Glomerular visceral epithelial cell (primary cell): ENCODE measurements around the gene LRRN1.
"Not testable (repeated sequence)": the region's sequence is repeated elsewhere in the genome, so short reads cannot be mapped to it uniquely, and the experiment has no call there.

Experiments
- DNase-seq: peaks from one replicate; pipeline ENCODE4 v3.0.0-alpha.2; 2016; ENCODE audit errors: extremely low spot score

Gene LRRN1

DNA sequence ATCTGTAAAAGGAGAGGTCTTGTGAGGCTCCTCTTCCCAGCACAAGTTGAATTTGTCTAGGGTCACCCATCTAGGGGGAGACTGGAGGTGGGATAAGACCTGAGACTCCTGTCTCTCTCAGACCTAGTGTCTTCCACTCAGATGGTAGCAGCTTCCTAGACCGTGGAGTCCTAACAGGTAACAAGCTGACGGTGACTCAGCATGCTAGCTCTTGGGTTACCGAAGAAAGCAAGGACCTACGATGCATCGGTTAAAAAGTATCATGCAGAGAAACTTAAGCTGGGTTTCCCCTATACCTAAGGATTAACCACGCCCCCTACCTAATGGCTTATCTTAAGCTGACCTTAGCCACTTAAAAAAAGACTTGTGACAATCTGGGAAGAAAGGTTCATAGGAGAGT is 7.6 kb downstream of the LRRN1 start:
- no peak for DNase-seq

DNA sequence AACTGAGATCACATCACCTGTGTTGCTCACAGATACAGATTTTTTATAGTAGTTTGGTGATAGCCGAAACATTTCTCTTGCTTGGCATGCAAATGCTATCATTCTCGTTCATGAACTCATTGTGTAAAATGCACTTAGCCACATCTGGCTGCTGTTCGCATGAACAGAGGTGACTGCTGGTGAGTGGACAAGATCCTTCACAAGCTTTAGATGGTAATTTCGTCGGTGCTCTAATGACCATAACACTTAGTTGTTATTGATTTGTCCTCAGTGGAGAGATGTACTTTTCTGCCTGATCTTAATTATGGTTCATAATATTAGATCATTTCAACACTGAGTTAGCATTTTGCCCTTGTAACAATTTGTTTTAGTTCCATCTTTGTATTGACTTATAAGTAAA is 13.8 kb downstream of the LRRN1 start:
- no peak for DNase-seq

DNA sequence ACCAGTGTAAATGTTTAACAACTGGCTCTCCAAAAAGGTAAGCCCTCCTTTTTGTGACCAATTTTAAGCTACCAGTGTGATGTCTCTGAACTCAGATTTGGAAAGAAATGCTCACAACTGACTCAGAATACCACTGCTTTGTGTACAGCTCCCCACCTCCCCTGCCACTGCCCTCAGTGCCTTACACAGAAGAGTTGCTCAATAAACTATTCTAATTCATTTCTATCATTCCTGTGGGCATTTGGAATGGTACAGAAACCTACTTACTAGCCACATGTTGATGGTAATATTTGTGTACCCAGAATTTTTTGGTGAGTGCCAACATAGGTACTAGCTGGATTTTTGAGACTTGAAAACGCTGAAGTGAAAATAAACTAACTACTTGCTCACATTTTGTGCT is 16.0 kb downstream of the LRRN1 start:
- DNase-seq, result no peak

DNA sequence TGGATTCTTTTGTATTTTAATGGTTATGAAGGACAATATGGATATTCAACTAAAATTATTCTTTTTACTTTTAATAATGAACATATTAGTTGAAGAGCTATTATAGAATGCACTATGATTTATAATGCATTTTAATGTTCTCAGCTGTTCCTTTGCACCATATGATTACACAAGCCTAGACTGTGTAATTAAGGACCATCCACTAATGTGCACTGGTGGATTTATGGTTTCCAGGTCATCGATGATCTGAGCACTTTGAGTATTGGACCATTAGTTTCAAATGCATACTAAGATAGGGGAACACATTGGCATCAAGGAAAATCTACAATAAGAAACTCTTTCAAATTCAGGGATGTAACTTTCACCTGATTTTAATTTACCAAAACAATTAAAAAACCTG is 16.8 kb downstream of the LRRN1 start:
- no peak for DNase-seq

DNA sequence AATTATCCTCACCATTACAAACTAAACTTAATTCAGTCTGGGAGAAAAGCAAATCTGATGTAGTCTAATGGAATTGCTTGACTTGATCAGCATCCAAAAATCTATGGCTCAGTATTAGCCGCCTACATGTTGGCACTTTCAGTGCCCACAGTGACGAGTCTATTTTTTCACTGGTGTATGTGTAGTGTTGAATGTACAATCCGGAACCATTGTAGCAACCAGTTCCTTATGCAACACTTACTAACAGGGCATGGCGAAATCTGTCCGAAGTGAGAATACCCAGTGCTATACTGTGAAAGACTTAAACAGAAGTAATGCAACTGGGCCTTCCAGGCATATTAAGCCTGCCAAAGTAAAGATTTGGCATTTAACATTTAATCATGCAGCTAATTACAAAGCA is 18.6 kb downstream of the LRRN1 start:
- no peak for DNase-seq

DNA sequence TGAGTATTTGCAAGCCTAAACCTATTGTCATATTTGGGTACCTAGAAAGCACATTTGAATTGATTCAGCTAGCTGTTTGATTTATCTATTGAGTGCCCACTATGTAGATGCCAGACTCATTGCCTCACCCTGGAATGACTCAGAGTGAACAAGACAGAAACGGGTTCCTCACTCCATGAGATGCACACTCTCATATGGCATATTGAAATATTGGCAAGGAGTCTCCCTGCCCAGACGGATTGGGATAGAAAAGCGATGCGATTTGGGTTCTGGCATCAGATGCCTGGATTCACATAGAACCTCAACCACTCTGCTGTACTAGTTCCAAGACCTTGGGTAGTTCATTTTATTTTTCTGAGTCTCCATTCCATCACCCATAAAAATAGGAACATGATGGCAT is 22.5 kb downstream of the LRRN1 start:
- DNase-seq, result no peak

DNA sequence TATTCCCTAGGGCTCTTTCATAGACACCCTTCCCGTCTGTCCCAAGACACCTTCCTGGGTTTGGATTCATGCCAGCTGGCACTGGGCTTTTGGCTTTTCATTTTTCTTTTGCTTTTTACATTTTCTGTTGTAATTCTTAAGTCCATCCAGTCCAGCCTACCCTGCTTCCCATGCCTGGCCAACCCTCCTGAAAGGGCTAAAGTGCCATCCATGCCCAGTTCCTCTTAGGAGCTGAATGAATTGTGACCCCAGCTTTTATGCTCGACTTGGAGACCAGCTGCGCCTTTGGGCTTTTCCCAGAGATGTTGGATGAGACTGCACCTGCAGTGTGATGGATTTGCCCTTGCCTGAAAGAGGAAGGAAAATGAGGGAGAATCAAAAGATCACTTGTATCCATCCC is 25.8 kb downstream of the LRRN1 start:
- no peak for DNase-seq

DNA sequence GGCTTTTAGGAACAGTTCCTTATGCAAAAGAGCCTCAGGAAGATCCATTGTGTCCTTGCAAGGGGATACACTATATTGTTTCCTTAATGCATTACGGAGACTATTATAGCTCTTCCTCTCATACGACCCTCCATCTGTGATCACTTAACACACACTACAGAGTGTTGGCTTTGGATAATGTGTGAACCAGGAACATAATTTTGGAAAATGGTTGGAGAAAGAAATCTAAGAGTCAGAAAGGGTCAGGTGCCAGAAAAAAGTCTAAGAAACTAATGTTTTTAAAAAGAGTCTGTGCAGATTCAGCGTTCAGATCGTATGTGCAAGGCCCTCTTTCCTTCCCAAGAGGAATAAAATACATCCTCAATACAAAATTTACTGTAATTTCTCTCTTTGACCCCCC is 27.3 kb downstream of the LRRN1 start:
- no peak for DNase-seq

DNA sequence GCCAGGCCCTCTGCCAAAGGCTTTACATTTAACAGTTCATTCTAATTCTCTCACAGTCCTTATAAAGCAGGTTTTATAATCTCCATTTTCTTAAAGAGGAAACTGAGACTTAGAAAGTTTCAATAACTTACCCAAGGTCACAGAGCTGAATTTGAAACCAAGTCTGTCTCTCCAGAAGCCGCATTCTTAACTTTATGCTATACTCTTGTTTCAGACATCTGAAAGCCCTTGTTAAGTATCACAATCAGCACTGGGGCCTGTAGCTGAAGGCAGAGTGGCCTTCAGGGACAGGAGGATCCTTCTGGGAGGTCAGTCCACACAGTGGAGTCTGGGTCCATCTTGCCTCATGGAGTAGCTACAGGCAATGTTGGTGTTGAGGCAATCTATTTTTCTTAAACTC is 27.9 kb downstream of the LRRN1 start:
- no peak for DNase-seq

DNA sequence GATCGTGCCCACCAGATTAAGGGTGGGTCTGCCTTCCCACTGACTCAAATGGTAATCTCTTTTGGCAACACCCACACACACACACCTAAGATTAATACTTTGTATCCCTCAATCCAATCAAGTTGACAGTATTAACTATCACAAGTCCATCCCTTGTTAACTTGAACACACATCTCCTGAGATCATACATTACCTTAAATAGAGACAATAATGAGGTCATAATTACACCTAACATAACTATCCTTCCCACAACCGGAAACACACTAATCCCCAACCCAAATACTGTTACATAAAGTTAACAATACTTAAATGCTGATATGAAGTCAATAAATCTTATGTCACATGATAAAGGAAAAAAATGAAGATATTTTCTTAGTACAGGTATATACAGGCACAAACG is 29.2 kb downstream of the LRRN1 start:
- DNase-seq, result not testable (repeated sequence)

DNA sequence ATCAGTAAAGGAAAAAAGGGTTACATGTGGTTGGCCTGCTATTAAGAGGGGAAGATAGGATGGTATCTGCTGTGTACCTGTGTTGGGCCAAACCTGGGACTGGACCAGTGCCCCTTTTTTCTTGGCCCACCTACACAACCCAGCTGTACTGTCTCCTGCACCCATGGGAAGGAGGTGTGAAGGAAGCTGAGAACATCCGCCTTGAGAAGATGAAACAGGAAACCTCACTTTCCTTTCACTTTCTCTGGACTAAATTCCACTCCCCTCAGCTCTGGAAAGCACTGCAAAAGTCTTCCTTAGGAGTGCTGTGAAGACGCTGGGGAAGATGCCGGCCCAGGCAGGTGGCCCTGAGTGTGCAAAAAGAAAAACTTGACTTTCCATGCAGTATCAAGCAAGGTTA is 37.6 kb downstream of the LRRN1 start:
- no peak for DNase-seq

DNA sequence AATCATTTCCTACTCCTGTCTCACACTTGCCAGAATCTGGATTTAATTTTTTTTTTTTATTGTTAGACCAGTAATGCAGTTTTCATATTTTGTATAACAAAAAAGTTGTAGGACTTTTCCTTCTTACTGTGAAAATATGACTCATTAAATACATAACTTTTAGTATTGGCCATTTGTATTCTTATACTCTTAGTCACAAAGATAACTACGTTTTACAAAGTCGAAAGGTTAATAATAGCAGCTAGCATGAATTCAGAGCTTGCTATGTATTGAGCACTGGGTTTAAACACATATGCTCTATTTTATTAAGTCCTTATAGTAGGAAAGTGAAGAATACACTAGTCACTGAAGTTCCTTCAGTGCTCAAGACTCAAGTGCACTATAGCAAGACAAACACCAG is 43.1 kb downstream of the LRRN1 start:
- no peak for DNase-seq

DNA sequence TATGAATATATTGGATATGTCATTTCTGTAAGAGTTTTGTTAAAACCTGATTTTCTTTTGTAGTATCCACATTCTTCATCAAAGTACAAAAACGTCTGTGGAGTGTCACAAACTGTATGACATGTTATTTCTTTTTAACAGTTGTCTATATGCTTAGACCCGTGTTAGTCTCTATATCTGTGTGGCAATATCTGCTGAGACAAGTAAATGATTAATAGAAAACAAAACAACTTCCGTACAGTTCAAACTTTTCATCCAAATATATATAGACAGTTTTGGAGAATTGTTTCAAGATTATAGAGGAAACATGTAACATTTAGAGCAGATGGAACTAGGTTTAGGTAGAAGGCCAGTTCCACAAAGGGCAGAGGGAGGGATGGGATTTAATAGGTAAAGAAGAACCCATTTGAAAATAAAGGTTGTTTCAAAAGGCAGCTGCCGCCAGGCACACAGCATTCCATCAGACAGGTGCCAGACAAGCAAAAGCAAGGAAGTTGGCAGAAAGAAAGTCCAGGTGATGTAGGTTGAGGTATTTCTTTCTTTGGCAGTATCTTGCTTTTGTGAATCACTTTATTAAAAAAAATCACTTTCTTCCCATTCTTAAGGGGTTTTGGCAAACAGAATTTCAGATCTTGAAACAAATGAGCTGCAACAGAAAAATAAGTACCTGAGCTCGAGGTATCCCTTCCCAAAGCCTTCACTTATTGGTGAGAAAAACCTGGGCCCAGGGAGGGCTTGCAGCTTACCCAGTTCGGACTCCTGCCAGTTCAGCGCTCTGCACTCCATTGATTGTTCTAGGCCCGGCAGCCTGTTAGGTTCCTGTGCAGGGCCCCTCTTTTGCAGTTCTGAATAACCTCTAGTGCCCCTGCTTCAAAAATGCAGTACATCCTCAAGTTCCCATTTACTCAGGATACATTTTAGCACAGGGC is 49.0 kb downstream of the LRRN1 start:
- DNase-seq, result no peak

DNA sequence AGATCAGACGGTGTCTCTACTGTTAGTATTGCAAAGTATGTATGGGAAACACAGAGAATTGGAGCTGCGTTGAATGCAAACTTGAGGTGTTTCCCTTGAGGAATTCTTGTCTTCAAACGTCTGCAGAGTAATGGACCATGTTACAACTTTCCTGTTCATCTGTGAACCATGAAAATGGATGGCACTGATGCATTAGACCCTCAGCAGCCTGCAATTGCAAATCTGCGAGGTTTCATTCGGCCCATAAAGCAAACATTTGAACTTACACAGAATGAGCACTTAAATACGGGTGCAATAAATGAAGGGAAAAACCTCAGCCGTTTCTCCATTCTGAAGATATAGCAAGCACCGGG is 49.7 kb downstream of the LRRN1 start:
- no peak for DNase-seq

DNA sequence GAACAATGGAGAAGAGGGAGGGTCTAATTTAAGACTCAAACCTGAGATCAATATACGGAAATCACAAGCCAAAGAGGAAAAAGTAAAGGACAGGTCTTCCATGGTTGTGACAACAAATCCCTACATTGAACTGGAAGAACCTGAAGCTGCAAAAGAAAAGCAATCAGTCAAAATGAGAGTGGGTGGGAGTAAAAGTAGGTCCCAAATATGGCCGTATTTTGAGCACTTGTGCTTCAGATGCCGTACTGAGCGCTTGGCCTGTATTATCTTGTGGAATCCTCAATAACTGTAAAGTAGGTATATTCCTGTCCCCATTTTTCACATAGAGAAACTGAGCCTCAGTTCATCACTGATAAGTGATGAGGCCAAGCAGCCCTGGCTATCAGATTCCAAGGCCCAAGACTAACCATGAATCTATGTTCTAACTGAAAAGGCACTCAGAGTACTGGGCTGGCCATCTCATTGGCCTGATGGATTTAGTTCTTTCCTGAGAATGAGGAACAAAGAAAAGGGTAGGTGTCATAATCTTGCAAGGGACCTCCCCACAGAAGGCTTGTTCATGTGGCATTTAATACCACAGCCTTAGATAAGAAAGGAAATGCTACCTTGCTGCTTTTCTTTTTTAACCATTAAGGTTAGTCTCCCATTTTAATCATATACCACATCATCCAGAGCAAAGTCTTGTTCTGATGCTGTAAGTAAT is 52.5 kb downstream of the LRRN1 start:
- DNase-seq, result no peak

DNA sequence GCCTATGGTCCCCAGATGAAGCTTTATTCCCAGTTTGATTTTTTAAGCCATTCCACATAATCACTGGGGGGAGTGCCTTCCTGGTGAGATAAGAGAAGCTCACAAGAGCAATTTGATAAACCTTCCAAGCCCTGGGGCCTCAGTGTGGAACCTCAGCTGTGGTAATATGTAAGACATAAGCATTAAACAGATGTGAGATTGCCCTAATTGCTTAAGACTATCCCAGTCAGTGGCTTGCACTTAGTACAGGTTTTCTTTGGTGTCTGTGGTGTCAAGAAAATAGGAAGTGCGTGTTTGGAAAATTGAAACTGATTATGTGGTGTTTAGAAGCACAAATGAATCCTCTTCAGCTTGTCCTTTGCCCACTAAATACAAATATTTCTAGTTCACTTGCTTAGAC is 54.3 kb downstream of the LRRN1 start:
- DNase-seq, result no peak

DNA sequence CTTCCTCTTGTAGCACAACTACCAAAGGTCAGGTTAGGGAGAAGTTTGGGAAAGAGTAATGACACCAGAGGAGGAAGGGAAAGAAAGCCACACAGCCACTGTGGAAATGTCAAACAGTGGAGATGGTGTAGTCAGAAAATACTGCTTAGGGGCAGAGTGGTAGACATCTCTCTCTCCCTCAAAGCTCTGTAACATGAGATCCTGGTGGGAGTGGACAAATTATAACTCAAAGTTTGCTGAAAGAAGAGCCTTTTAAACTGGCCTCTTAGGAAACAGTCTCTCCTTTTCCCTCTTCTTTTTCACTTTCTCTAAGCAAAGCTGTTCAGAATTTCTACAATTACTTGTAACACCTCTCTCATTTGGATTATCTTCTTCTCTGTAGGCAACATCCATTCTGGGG is 55.8 kb downstream of the LRRN1 start:
- DNase-seq, result no peak

DNA sequence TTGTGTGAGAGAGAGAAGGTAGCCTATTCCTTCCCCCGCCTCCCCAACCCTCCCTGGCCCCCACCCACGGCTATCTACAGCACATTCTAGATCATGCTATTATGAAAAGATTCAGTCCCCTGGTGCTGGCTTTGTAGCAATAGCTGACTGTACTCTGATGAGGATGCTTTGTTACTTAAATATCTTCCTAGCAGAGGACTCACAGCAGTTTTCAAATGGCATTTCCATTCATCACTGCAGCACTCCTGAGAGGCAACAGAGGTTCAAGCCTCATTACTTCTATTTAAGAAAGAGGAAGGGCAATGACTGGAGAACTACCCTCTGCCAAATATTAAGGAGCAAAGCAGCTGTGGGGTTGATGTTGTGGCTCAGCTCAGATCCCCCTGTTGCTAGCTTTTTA is 61.0 kb downstream of the LRRN1 start:
- DNase-seq, result no peak

DNA sequence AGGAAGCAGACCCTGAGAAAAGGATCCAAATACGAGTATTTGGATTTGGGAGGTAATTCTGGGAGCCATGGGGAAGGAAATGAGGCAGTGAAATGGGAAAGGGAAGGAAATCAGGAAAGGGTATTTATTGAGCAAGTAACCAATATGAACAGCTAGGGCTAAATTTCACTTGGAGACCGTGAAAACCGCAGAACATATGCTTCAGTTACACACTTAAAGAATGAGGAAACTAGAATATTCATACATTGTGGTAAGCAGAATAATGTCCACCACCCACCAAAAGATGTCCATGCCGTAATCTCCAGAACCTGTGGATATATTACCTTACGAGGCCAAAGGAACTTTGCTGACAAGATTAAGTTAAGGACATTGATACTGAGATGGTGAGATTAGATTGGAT is 63.3 kb downstream of the LRRN1 start:
- no peak for DNase-seq

DNA sequence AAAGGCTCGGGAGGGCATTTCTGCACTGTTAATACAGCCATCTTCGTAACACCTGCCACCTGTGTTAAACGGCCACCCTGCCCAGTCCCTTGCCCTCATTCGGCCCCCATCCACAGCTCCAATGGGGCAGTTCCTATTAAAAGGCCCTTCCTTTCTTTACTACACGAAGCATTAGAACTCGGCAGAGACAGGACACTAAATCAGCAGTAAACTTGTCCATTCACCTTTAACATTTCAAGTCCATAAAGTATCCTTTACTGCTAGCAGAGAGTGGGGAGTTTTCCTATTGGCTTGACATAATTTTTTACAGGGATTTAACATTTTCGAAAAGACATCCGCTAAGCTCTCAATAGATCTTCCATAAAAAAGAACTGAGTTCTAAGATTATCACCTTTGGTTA is 76.3 kb downstream of the LRRN1 start:
- DNase-seq, result no peak

DNA sequence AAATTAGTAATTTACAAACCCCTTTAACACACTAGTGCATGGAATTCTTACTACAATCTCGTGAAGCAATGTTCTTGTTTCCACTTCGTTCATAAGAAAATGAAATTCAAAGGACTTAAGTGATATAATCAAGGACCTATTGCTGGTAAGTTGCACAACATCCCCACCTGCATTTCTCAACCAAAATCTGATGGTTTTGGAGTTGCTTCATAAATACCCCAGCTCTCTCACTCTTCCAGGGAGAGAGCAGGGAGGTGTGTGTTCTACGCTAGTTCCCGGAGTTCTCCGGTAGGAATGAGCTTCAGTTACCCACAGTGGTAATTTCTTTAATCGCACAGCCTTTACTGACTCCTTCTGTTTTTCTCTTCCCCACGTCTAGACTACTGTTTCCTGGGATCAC is 81.8 kb downstream of the LRRN1 start:
- no peak for DNase-seq

DNA sequence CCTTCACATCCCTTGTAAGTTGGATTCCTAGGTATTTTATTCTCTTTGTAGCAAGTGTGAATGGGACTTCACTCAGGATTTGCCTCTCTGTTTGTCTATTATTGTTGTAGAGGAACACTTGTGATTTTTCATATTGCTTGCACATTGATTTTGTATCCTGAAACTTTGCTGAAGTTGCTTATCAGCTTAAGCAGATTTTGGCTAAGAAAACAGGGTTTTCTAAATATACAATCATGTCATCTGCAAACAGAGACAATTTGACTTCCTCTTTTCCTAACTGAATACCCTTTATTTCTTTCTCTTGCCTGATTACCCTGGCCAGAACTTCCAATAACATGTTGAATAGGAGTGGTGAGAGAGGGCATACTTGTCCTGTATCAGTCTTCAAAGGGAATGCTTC is 88.1 kb downstream of the LRRN1 start:
- not testable (repeated sequence) for DNase-seq

DNA sequence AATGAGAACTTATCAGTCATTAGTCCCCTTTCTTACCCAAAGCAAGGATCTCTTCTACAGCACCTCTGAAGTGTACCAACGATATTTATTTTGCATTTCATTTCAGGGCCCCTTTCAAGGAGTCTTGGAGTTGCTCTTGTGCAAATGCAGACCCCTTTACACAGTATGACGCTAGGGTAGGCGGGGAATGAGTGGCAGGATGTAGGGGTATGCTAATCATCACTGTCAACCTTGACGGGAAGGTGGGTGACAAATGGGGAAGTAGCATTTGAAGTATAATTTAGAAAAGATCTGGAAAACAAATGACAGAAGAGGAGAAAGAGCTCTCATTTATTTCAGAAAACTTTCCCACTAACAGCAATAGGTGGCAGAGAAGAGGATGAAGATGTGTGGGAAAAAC is 94.4 kb downstream of the LRRN1 start:
- DNase-seq, result no peak
